Panc1 (cell line): ENCODE data around the gene SLC5A9. TPM values are rescaled to one million over a fixed set of nuclear protein-coding genes. Genes with fewer than 3 reads are reported as not detected.
"Not testable (repeated sequence)": the region's sequence is repeated elsewhere in the genome, so short reads cannot be mapped to it uniquely, and the experiment has no call there.

Experiments used
- ATAC-seq: fragments of 200-7000 bp; cut with Tn5 transposase; 2 replicates; pipeline ENCODE4 v1.9.1; 2020; ENCODE audit warnings: mild to moderate bottlenecking, moderate library complexity
- BruUV-seq: library from RNA; stranded (reverse); fragments of 400-500 nt; replicated peaks from 2 replicates; lab custom pipeline; 2021; lab: Mats Ljungman, UMichigan
- CTCF ChIA-PET: fragments of 300-600 bp; sonication (Branson Sonifier 250); formaldehyde crosslinking; loops from one replicate; lab custom pipeline; 2022; ENCODE audit warnings: antibody characterized with exemption; lab: Charles Lee
- POLR2A ChIA-PET: fragments of 300-600 bp; sonication (Branson Sonifier 250); formaldehyde crosslinking; loops from one replicate; lab custom pipeline; 2022; ENCODE audit warnings: antibody characterized with exemption; lab: Charles Lee
- DNase-seq: peaks from one replicate; pipeline ENCODE4 v3.0.0-alpha.2; 2010; ENCODE audit warnings: low read depth, low spot score
- H3K27ac ChIP-seq: 2 replicates; pipeline ENCODE4 v1.5.1; 2011; ENCODE audit warnings: mild to moderate bottlenecking, low read length, inconsistent platforms
- H3K27me3 ChIP-seq: fragments of 200-500 bp; sonication (Bioruptor generic); 2 replicates; pipeline ENCODE4 v1.6.0; 2014; ENCODE audit warnings: low read length, inconsistent platforms; ENCODE audit not compliant: control insufficient read depth, insufficient read depth
- H3K36me3 ChIP-seq: fragments of 200-500 bp; sonication (Bioruptor generic); 2 replicates; pipeline ENCODE4 v1.5.1; 2014; ENCODE audit warnings: inconsistent platforms, mild to moderate bottlenecking, low read length, moderate library complexity; ENCODE audit not compliant: control insufficient read depth, insufficient read depth
- H3K4me1 ChIP-seq: 2 replicates; pipeline ENCODE4 v1.5.1; 2011; ENCODE audit warnings: inconsistent platforms, mild to moderate bottlenecking, low read length, moderate library complexity; ENCODE audit not compliant: control insufficient read depth, insufficient read depth
- H3K4me3 ChIP-seq, 2 experiments: 2 replicates each; pipeline ENCODE4 v1.5.1; 2011 to 2012; ENCODE audit warnings: low read depth in 2 of 2, low read length in 2 of 2, mild to moderate bottlenecking in 2 of 2, inconsistent platforms in 1 of 2, moderate library complexity in 1 of 2
- H3K9me3 ChIP-seq: fragments of 200-500 bp; sonication (Bioruptor generic); 2 replicates; pipeline ENCODE4 v1.5.1; 2014; ENCODE audit warnings: low read depth, mild to moderate bottlenecking, inconsistent platforms, low read length, moderate library complexity; ENCODE audit not compliant: control insufficient read depth, insufficient read depth
- CTCF ChIP-seq: fragments of 450-650 bp; IDR thresholded peaks from 2 replicates; pipeline ENCODE4 v1.5.1; 2017; ENCODE audit warnings: mild to moderate bottlenecking
- POLR2AphosphoS5 ChIP-seq: IDR thresholded peaks from 2 replicates; pipeline ENCODE4 v1.6.1; 2012; ENCODE audit warnings: mild to moderate bottlenecking, low read depth, low read length, moderate library complexity
- REST ChIP-seq, 2 experiments: IDR thresholded peaks; 2 replicates each; pipeline ENCODE4 v1.6.1; 2011 to 2012; ENCODE audit warnings: low read depth in 2 of 2, control low read depth in 1 of 2, low read length in 1 of 2, mild to moderate bottlenecking in 1 of 2, moderate library complexity in 1 of 2; ENCODE audit not compliant: insufficient read depth in 1 of 2
- SIN3A ChIP-seq: IDR thresholded peaks from 2 replicates; pipeline ENCODE4 v1.6.1; 2012; ENCODE audit warnings: low read depth, mild to moderate bottlenecking, low read length, moderate library complexity, borderline replicate concordance; ENCODE audit not compliant: insufficient read depth
- TCF7L2 ChIP-seq: IDR thresholded peaks from 2 replicates; pipeline ENCODE4 v1.6.1; 2011; ENCODE audit warnings: mild to moderate bottlenecking, low read depth, low read length, inconsistent platforms
- in situ Hi-C: cut with HindIII; loops from 2 replicates; pipeline ENCODE4 v1.10.0; 2016; ENCODE audit warnings: low sequenced_read_pairs, low pct_unique_long_range_greater_than_20kb
- intact Hi-C: fragments of 100-400 bp; cut with micrococcal nuclease; formaldehyde crosslinking; loops from one replicate; pipeline ENCODE4 v1.10.0; 2022; ENCODE audit not compliant: unreplicated experiment
- total RNA-seq: library from RNA; stranded (reverse); gene quantifications from one replicate; pipeline ENCODE4 v1.2.1, GENCODE V29; 2021; ENCODE audit not compliant: unreplicated experiment

Gene SLC5A9
- total RNA-seq, 1 experiment from 2014 or later = not detected

- intact Hi-C loops, in situ Hi-C loops, BruUV-seq, CTCF ChIA-PET, H3K27me3 ChIP-seq, DNase-seq, H3K4me1 ChIP-seq, H3K36me3 ChIP-seq, H3K27ac ChIP-seq, ATAC-seq, H3K4me3 ChIP-seq, H3K9me3 ChIP-seq, POLR2A ChIA-PET: not testable (repeated sequence)
- TF ChIP-seq CTCF = peak; percentile 32
Observed at GRCh38 chr1:48284696-48285420, 62.3 kb downstream of the SLC5A9 start.

GRCh38 chr1:48285525-48285924 is 63.0 kb downstream of the SLC5A9 start:
- Histone ChIP-seq H3K4me3 (no peak overlapping the region), H3K4me1 (no peaks in the 10 kb centered on the region), H3K36me3 (no peaks in the 10 kb centered on the region), H3K9me3 (no peaks in the 10 kb centered on the region), H3K27me3 (no peaks in the 10 kb centered on the region), H3K27ac (no peak overlapping the region)
- in situ Hi-C loops (no loop called here), intact Hi-C loops (no loop called here)
- BruUV-seq = no TSS peak
- DNase-seq = no peak
- ChIA-PET CTCF (no interaction called here), POLR2A (no interaction called here)
- TF ChIP-seq CTCF = no peak
- no peak for TF ChIP-seq SIN3A
- no peak for TF ChIP-seq POLR2AphosphoS5
- TF ChIP-seq TCF7L2 = no peak
- no peak for TF ChIP-seq REST (IDR thresholded peaks at IDR 0.05; ENCODE audit: insufficient read depth in 1 of 2, low read depth in 2 of 2, low read length in 1 of 2)
- ATAC-seq = no peak
